ENCODE results near the gene CC2D2B. TPM values are rescaled to one million over a fixed set of nuclear protein-coding genes. Genes with fewer than 3 reads are reported as not detected.
"Not testable (repeated sequence)": the region's sequence is repeated elsewhere in the genome, so short reads cannot be mapped to it uniquely, and the experiment has no call there.

Gene CC2D2B
- total RNA-seq, 2 experiments from 2014 or later = 0.31 TPM; not detected in 1

DNA sequence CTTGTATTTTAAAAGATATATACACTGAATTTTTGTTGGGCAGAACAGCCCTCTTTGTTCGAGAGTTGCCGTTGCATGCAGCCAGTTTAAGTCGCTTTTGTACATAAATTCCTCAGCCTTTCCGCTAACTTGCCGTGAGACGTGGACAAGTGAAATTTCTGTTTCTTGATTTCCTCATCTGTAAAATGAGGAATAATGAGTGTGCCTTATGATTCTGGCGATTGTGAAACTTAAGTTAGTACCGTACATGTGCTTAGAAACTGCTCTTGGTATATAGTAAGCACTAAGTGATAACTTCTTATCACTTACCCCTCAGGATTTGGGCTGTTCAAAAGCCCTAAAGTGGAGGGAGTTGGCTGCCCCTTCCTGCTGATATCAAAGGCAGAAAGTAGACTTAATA is 137.0 kb downstream of the CC2D2B start:
- intact Hi-C loops (cut with micrococcal nuclease) = loop anchor here (10.0 kb wide), 1 partner anchor 90 kb away; the partner anchor contains the start of gene ZNF518A
- ChIA-PET POLR2A (interaction anchor here (1.3 to 3.4 kb wide), 2 partner anchors 79 to 85 kb away, joined by 4 to 17 read pairs; partner anchors contain the start of gene ZNF518A), CTCF (interaction anchor here (1.4 kb wide), 1 partner anchor 28 kb away, joined by 3 read pairs; no protein-coding TSS in a partner anchor)
- Mint-ChIP-seq H3K4me1 (ENCODE audit: low read depth) (peaks cover 44% of the 10 kb centered on the region), H3K27ac (peak overlapping the region; percentile 85), H3K9me3 (no peaks in the 10 kb centered on the region), H3K4me3 (peak overlapping the region; percentile 90), H3K27me3 (no peaks in the 10 kb centered on the region), H3K36me3 (ENCODE audit: low read depth) (peaks cover 36% of the 10 kb centered on the region)
- ATAC-seq = no peak
- TF ChIP-seq, protein P1, sequence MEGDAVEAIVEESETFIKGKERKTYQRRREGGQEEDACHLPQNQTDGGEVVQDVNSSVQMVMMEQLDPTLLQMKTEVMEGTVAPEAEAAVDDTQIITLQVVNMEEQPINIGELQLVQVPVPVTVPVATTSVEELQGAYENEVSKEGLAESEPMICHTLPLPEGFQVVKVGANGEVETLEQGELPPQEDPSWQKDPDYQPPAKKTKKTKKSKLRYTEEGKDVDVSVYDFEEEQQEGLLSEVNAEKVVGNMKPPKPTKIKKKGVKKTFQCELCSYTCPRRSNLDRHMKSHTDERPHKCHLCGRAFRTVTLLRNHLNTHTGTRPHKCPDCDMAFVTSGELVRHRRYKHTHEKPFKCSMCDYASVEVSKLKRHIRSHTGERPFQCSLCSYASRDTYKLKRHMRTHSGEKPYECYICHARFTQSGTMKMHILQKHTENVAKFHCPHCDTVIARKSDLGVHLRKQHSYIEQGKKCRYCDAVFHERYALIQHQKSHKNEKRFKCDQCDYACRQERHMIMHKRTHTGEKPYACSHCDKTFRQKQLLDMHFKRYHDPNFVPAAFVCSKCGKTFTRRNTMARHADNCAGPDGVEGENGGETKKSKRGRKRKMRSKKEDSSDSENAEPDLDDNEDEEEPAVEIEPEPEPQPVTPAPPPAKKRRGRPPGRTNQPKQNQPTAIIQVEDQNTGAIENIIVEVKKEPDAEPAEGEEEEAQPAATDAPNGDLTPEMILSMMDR (IDR thresholded peaks at IDR 0.05) = no peak
- no peak for DNase-seq

DNA sequence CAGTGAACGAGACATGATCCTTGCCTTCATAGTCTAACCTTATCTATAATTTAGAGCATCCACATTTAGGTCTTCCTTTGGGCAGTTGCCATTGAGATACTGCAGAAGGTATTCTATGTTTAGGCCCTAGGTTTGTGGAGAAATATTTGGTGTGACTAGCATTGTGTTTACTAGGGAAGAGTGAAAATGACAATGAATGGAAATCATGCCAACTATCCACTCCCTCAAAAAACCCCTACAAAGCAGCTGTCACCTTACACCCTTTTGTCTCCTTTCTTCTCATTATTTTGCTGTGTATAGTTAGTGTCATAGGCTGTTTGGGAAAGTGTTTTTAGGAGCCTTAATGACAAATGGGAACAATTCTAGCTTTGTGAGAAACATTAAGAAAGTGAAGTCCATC is 138.8 kb downstream of the CC2D2B start:
- Mint-ChIP-seq H3K4me3 (no peak overlapping the region), H3K36me3 (ENCODE audit: low read depth) (peaks cover 47% of the 10 kb centered on the region), H3K27me3 (no peaks in the 10 kb centered on the region), H3K27ac (no peak overlapping the region), H3K4me1 (ENCODE audit: low read depth) (peaks cover 46% of the 10 kb centered on the region), H3K9me3 (no peaks in the 10 kb centered on the region)
- intact Hi-C loops (cut with micrococcal nuclease) = loop anchor here (10.0 kb wide), 1 partner anchor 88 kb away; the partner anchor contains the start of gene ZNF518A
- ATAC-seq (no peak), DNase-seq (no peak)
- CTCF ChIA-PET = interaction anchor here (0.8 to 1.6 kb wide), 3 partner anchors 9 to 30 kb away, joined by 3 to 4 read pairs (median 3); no protein-coding TSS in a partner anchor
- POLR2A ChIA-PET = interaction anchor here (1.8 kb wide), 1 partner anchor 84 kb away, joined by 5 read pairs; the partner anchor contains the start of gene ZNF518A
- TF ChIP-seq, protein P1 (IDR thresholded peaks at IDR 0.05) = no peak

DNA sequence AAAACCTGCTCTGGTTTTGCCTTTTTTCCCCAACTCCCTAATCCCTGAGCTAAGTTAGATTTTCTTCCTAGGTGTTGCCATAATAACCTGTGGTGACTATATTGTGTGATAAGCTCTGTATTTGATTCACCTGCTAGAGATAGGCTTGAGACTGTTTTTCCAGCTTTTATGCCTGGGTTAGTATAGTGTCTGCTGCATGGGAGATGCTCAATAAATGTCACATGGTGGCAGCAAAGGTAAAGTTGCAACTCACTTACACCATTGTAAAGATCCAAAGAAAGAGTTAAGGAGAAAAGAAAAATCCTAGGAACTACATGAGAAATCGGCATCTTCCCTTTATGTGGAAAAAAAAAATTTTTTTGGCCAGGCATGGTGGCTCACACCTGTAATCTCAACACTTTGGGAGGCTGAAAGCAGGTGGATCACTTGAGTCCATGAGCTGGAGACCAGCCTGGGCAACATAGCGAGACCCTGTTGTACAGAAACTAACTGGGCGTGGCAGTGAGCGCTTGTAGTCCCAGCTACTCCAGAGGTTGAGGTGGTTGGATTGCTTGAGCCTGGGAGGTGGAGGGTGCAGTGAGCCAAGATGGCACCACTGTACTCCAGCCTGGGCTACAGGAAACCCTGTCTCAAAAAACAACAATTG is 139.4 kb downstream of the CC2D2B start:
- Mint-ChIP-seq H3K36me3 (ENCODE audit: low read depth) (peaks cover 52% of the 10 kb centered on the region), H3K27me3 (no peaks in the 10 kb centered on the region), H3K4me1 (ENCODE audit: low read depth) (peaks cover 52% of the 10 kb centered on the region), H3K27ac (no peak overlapping the region), H3K4me3 (no peak overlapping the region), H3K9me3 (no peaks in the 10 kb centered on the region)
- intact Hi-C loops (cut with micrococcal nuclease) = loop anchor here (10.0 kb wide), 1 partner anchor 88 kb away; the partner anchor contains the start of gene ZNF518A
- POLR2A ChIA-PET = interaction anchor here (1.8 kb wide), 1 partner anchor 83 kb away, joined by 5 read pairs; the partner anchor contains the start of gene ZNF518A
- DNase-seq (no peak), ATAC-seq (no peak)
- CTCF ChIA-PET = interaction anchor here (0.8 to 1.6 kb wide), 3 partner anchors 8 to 30 kb away, joined by 3 to 4 read pairs (median 3); no protein-coding TSS in a partner anchor
- TF ChIP-seq, protein P1 (IDR thresholded peaks at IDR 0.05) = no peak

DNA sequence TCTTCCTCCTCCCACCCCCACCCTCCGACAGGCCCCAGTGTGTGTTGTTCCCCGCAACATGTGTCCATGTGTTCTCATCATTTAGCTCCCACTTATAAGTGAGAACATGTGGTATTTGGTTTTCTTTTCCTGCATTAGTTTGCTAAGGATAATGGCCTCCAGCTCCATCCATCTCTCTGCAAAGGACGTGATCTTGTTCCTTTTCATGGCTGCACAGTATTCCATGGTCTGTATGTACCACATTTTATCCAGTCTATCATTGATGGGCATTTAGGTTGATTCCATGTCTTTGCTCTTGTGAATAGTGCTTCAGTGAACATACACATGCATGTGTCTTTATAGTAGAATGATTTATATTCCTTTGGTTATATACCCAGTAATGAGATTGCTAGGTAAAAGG is 140.2 kb downstream of the CC2D2B start:
- peaks cover 50% of the 10 kb centered on the region for H3K4me1 Mint-ChIP-seq (ENCODE audit: low read depth)
- intact Hi-C loops (cut with micrococcal nuclease) = loop anchor here (10.0 kb wide), 1 partner anchor 87 kb away; the partner anchor contains the start of gene ZNF518A
- H3K36me3 Mint-ChIP-seq (ENCODE audit: low read depth) = peaks cover 57% of the 10 kb centered on the region

DNA sequence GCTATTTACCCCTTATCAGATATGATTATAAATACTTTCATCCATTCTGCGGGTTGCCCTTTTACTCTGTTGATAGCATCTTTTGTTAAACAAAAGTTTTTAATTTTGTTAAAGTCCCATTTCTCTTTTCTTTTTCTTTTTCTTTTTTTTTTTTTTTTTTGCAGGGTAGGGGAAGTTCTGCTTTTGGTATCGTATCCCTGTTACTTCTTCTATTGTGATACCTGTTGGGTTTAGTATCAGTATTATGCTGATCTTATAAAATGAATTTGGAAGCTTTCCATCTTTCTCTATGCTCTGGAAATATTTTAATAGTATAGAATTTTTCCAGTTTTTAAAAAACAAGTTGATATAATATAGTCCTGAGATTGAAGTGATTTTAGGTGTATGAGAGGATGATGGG is 141.6 kb downstream of the CC2D2B start:
- Mint-ChIP-seq H3K9me3 (no peaks in the 10 kb centered on the region), H3K36me3 (ENCODE audit: low read depth) (peaks cover 61% of the 10 kb centered on the region), H3K27me3 (no peaks in the 10 kb centered on the region), H3K27ac (no peak overlapping the region), H3K4me3 (no peak overlapping the region), H3K4me1 (ENCODE audit: low read depth) (peaks cover 54% of the 10 kb centered on the region)
- ATAC-seq (no peak), DNase-seq (no peak)
- ChIA-PET POLR2A (interaction anchor here (1.2 kb wide), 1 partner anchor 11 kb away, joined by 4 read pairs; no protein-coding TSS in a partner anchor), CTCF (interaction anchor here (1.2 kb wide), 1 partner anchor 33 kb away, joined by 4 read pairs; no protein-coding TSS in a partner anchor)
- TF ChIP-seq, protein P1 (IDR thresholded peaks at IDR 0.05) = no peak
- intact Hi-C loops (cut with micrococcal nuclease) = loop anchor here (10.0 kb wide), 1 partner anchor 85 kb away; the partner anchor contains the start of gene ZNF518A

More for the DNA sequence above, 140.2 kb downstream of the CC2D2B start:
- CTCF ChIA-PET = interaction anchor here (1.6 kb wide), 1 partner anchor 31 kb away, joined by 4 read pairs; no protein-coding TSS in a partner anchor
- not testable (repeated sequence) for ATAC-seq, DNase-seq, H3K4me3 Mint-ChIP-seq, H3K9me3 Mint-ChIP-seq, H3K27me3 Mint-ChIP-seq, H3K27ac Mint-ChIP-seq
- POLR2A ChIA-PET = interaction anchor here (1.8 kb wide), 1 partner anchor 82 kb away, joined by 5 read pairs; the partner anchor contains the start of gene ZNF518A

Data from activated CD8-positive, alpha-beta T cell treated with anti-CD3 and anti-CD28 coated beads for 36 hours (primary cell).